ENCODE measurements around the gene RGS19.

The RGS19 gene

GRCh38 chr20:64107736-64108457 lies 28.6 kb upstream of the RGS19 start:
- FAIRE-seq: no peak

GRCh38 chr20:64106981-64107735 lies 27.8 kb upstream of the RGS19 start, which contains the start of gene NPBWR2:
Gene NPBWR2 (minus strand): TSS chr20:64107565. CDS start chr20:64106831, 734 bp downstream.
- no peak for FAIRE-seq

- no peak for FAIRE-seq
Measured at GRCh38 chr20:64106435-64106961, 27.2 kb upstream of the RGS19 start.

- FAIRE-seq: no peak
Measured at GRCh38 chr20:64105846-64106434, 26.6 kb upstream of the RGS19 start.

- FAIRE-seq: no peak
Measured at GRCh38 chr20:64104667-64105451, 25.5 kb upstream of the RGS19 start.

- no peak for FAIRE-seq
Measured at GRCh38 chr20:64103871-64104666, 24.8 kb upstream of the RGS19 start.

- FAIRE-seq: no peak
Measured at GRCh38 chr20:64102647-64103354, 23.5 kb upstream of the RGS19 start.

- no peak for FAIRE-seq
Measured at GRCh38 chr20:64101731-64102621, 22.7 kb upstream of the RGS19 start.

GRCh38 chr20:64100946-64101688 lies 21.8 kb upstream of the RGS19 start:
- no peak for FAIRE-seq

- no peak for FAIRE-seq
Measured at GRCh38 chr20:64100566-64100888, 21.2 kb upstream of the RGS19 start.

GRCh38 chr20:64099880-64100565 lies 20.7 kb upstream of the RGS19 start:
- FAIRE-seq: no peak

- FAIRE-seq: no peak
Measured at GRCh38 chr20:64099086-64099786, 19.9 kb upstream of the RGS19 start.

GRCh38 chr20:64098471-64099013 lies 19.2 kb upstream of the RGS19 start:
- no peak for FAIRE-seq

GRCh38 chr20:64096535-64096934 lies 17.2 kb upstream of the RGS19 start:
- no peak for FAIRE-seq

- FAIRE-seq: no peak
Measured at GRCh38 chr20:64095927-64096326, 16.6 kb upstream of the RGS19 start.

GRCh38 chr20:64095455-64095854 lies 16.1 kb upstream of the RGS19 start:
- no peak for FAIRE-seq

- FAIRE-seq: no peak
Measured at GRCh38 chr20:64093013-64093503, 13.7 kb upstream of the RGS19 start.

Data from A204.1 (cell line).